ENCODE measurements around the gene ANKRD45.
"Not testable (repeated sequence)": the region's sequence is repeated elsewhere in the genome, so short reads cannot be mapped to it uniquely, and the experiment has no call there.

Gene ANKRD45

GRCh38 chr1:173683838-173684237 is 14.2 kb upstream of the ANKRD45 start:
- not testable (repeated sequence) for H3K4me1 ChIP-seq (ENCODE audit: insufficient read depth, low read length); H3K27me3 ChIP-seq (ENCODE audit: control insufficient read depth in 1 of 2, insufficient read depth in 2 of 2, low read length in 2 of 2); H3K9me3 ChIP-seq (ENCODE audit: low read length)

GRCh38 chr1:173682184-173682583 is 12.5 kb upstream of the ANKRD45 start:
- H3K4me3 ChIP-seq (ENCODE audit: low read depth in 1 of 2, low read length in 2 of 2): no peak overlapping the region
- H3K9me3 ChIP-seq (ENCODE audit: low read length): no peaks in the 10 kb centered on the region
- H3K27me3 ChIP-seq (ENCODE audit: control insufficient read depth in 1 of 2, insufficient read depth in 2 of 2, low read length in 2 of 2): no peaks in the 10 kb centered on the region
- no peaks in the 10 kb centered on the region for H3K36me3 ChIP-seq (ENCODE audit: insufficient read depth, low read length)
- no peaks in the 10 kb centered on the region for H3K4me1 ChIP-seq (ENCODE audit: insufficient read depth, low read length)
- peak overlapping the region; percentile 10 for H3K27ac ChIP-seq (ENCODE audit: low read depth, low read length)
- H3K9ac ChIP-seq (ENCODE audit: low read length): no peak overlapping the region

More at GRCh38 chr1:173683838-173684237, 14.2 kb upstream of the ANKRD45 start:
- H3K4me3 ChIP-seq (ENCODE audit: low read depth in 1 of 2, low read length in 2 of 2); H3K9ac ChIP-seq (ENCODE audit: low read length); H3K36me3 ChIP-seq (ENCODE audit: insufficient read depth, low read length); H3K27ac ChIP-seq (ENCODE audit: low read depth, low read length): not testable (repeated sequence)

- not testable (repeated sequence) for H3K27me3 ChIP-seq (ENCODE audit: control insufficient read depth in 1 of 2, insufficient read depth in 2 of 2, low read length in 2 of 2); H3K4me3 ChIP-seq (ENCODE audit: low read depth in 1 of 2, low read length in 2 of 2); H3K36me3 ChIP-seq (ENCODE audit: insufficient read depth, low read length); H3K9ac ChIP-seq (ENCODE audit: low read length); H3K9me3 ChIP-seq (ENCODE audit: low read length); H3K4me1 ChIP-seq (ENCODE audit: insufficient read depth, low read length); H3K27ac ChIP-seq (ENCODE audit: low read depth, low read length)
Measured at GRCh38 chr1:173680152-173680551, 10.5 kb upstream of the ANKRD45 start.

GRCh38 chr1:173674496-173674895 is 4.8 kb upstream of the ANKRD45 start:
- H3K36me3 ChIP-seq (ENCODE audit: insufficient read depth, low read length); H3K4me1 ChIP-seq (ENCODE audit: insufficient read depth, low read length); H3K9ac ChIP-seq (ENCODE audit: low read length); H3K9me3 ChIP-seq (ENCODE audit: low read length); H3K27ac ChIP-seq (ENCODE audit: low read depth, low read length); H3K27me3 ChIP-seq (ENCODE audit: control insufficient read depth in 1 of 2, insufficient read depth in 2 of 2, low read length in 2 of 2); H3K4me3 ChIP-seq (ENCODE audit: low read depth in 1 of 2, low read length in 2 of 2): not testable (repeated sequence)

- no peaks in the 10 kb centered on the region for H3K36me3 ChIP-seq (ENCODE audit: insufficient read depth, low read length)
- no peak overlapping the region for H3K4me3 ChIP-seq (ENCODE audit: low read depth in 1 of 2, low read length in 2 of 2)
- H3K4me1 ChIP-seq (ENCODE audit: insufficient read depth, low read length): no peaks in the 10 kb centered on the region
- H3K27me3 ChIP-seq (ENCODE audit: control insufficient read depth in 1 of 2, insufficient read depth in 2 of 2, low read length in 2 of 2): peaks cover 5 to 10% of the 10 kb centered on the region in 2 donors
- no peak overlapping the region for H3K9ac ChIP-seq (ENCODE audit: low read length)
- no peak overlapping the region for H3K27ac ChIP-seq (ENCODE audit: low read depth, low read length)
- H3K9me3 ChIP-seq (ENCODE audit: low read length): no peaks in the 10 kb centered on the region
Measured at GRCh38 chr1:173666646-173667045, 3.0 kb downstream of the ANKRD45 start.

GRCh38 chr1:173663159-173663558 is 6.5 kb downstream of the ANKRD45 start:
- H3K4me3 ChIP-seq (ENCODE audit: low read depth in 1 of 2, low read length in 2 of 2): no peak overlapping the region
- H3K9ac ChIP-seq (ENCODE audit: low read length): no peak overlapping the region
- no peak overlapping the region for H3K27ac ChIP-seq (ENCODE audit: low read depth, low read length)
- no peaks in the 10 kb centered on the region for H3K36me3 ChIP-seq (ENCODE audit: insufficient read depth, low read length)
- H3K27me3 ChIP-seq (ENCODE audit: control insufficient read depth in 1 of 2, insufficient read depth in 2 of 2, low read length in 2 of 2): no peaks in the 10 kb centered on the region
- no peaks in the 10 kb centered on the region for H3K9me3 ChIP-seq (ENCODE audit: low read length)
- no peaks in the 10 kb centered on the region for H3K4me1 ChIP-seq (ENCODE audit: insufficient read depth, low read length)

- H3K9ac ChIP-seq (ENCODE audit: low read length): no peak overlapping the region
- H3K27ac ChIP-seq (ENCODE audit: low read depth, low read length): no peak overlapping the region
Measured at GRCh38 chr1:173661763-173662162, 7.9 kb downstream of the ANKRD45 start.

GRCh38 chr1:173661271-173661670 is 8.4 kb downstream of the ANKRD45 start:
- no peaks in the 10 kb centered on the region for H3K27me3 ChIP-seq (ENCODE audit: control insufficient read depth in 1 of 2, insufficient read depth in 2 of 2, low read length in 2 of 2)
- no peak overlapping the region for H3K9ac ChIP-seq (ENCODE audit: low read length)
- H3K9me3 ChIP-seq (ENCODE audit: low read length): no peaks in the 10 kb centered on the region
- H3K27ac ChIP-seq (ENCODE audit: low read depth, low read length): no peak overlapping the region
- H3K4me1 ChIP-seq (ENCODE audit: insufficient read depth, low read length): no peaks in the 10 kb centered on the region
- no peak overlapping the region for H3K4me3 ChIP-seq (ENCODE audit: low read depth in 1 of 2, low read length in 2 of 2)
- no peaks in the 10 kb centered on the region for H3K36me3 ChIP-seq (ENCODE audit: insufficient read depth, low read length)

More at GRCh38 chr1:173661763-173662162, 7.9 kb downstream of the ANKRD45 start:
- no peaks in the 10 kb centered on the region for H3K9me3 ChIP-seq (ENCODE audit: low read length)
- no peaks in the 10 kb centered on the region for H3K27me3 ChIP-seq (ENCODE audit: control insufficient read depth in 1 of 2, insufficient read depth in 2 of 2, low read length in 2 of 2)
- no peak overlapping the region for H3K4me3 ChIP-seq (ENCODE audit: low read depth in 1 of 2, low read length in 2 of 2)
- H3K4me1 ChIP-seq (ENCODE audit: insufficient read depth, low read length): no peaks in the 10 kb centered on the region
- no peaks in the 10 kb centered on the region for H3K36me3 ChIP-seq (ENCODE audit: insufficient read depth, low read length)

- Histone ChIP-seq H3K27me3 (ENCODE audit: control insufficient read depth in 1 of 2, insufficient read depth in 2 of 2, low read length in 2 of 2) (no peaks in the 10 kb centered on the region), H3K4me1 (ENCODE audit: insufficient read depth, low read length) (no peaks in the 10 kb centered on the region), H3K9me3 (ENCODE audit: low read length) (no peaks in the 10 kb centered on the region)
Measured at GRCh38 chr1:173660306-173660705, 9.3 kb downstream of the ANKRD45 start.

GRCh38 chr1:173648880-173649605 is 20.6 kb downstream of the ANKRD45 start:
- H3K36me3 ChIP-seq (ENCODE audit: insufficient read depth, low read length): no peaks in the 10 kb centered on the region
- no peaks in the 10 kb centered on the region for H3K27me3 ChIP-seq (ENCODE audit: control insufficient read depth in 1 of 2, insufficient read depth in 2 of 2, low read length in 2 of 2)
- no peaks in the 10 kb centered on the region for H3K4me1 ChIP-seq (ENCODE audit: insufficient read depth, low read length)
- no peak overlapping the region for H3K27ac ChIP-seq (ENCODE audit: low read depth, low read length)
- H3K9ac ChIP-seq (ENCODE audit: low read length): no peak overlapping the region
- H3K9me3 ChIP-seq (ENCODE audit: low read length): no peaks in the 10 kb centered on the region
- no peak overlapping the region for H3K4me3 ChIP-seq (ENCODE audit: low read depth in 1 of 2, low read length in 2 of 2)

More at GRCh38 chr1:173660306-173660705, 9.3 kb downstream of the ANKRD45 start:
- Histone ChIP-seq H3K4me3 (ENCODE audit: low read depth in 1 of 2, low read length in 2 of 2) (no peak overlapping the region), H3K36me3 (ENCODE audit: insufficient read depth, low read length) (no peaks in the 10 kb centered on the region), H3K9ac (ENCODE audit: low read length) (no peak overlapping the region), H3K27ac (ENCODE audit: low read depth, low read length) (no peak overlapping the region)

GRCh38 chr1:173646656-173647055 is 23.0 kb downstream of the ANKRD45 start:
- Histone ChIP-seq H3K27ac (ENCODE audit: low read depth, low read length) (no peak overlapping the region), H3K4me3 (ENCODE audit: low read depth in 1 of 2, low read length in 2 of 2) (no peak overlapping the region), H3K36me3 (ENCODE audit: insufficient read depth, low read length) (no peaks in the 10 kb centered on the region), H3K9me3 (ENCODE audit: low read length) (no peaks in the 10 kb centered on the region), H3K4me1 (ENCODE audit: insufficient read depth, low read length) (no peaks in the 10 kb centered on the region), H3K9ac (ENCODE audit: low read length) (no peak overlapping the region), H3K27me3 (ENCODE audit: control insufficient read depth in 1 of 2, insufficient read depth in 2 of 2, low read length in 2 of 2) (no peaks in the 10 kb centered on the region)

- not testable (repeated sequence) for H3K4me3 ChIP-seq (ENCODE audit: low read depth in 1 of 2, low read length in 2 of 2); H3K27me3 ChIP-seq (ENCODE audit: control insufficient read depth in 1 of 2, insufficient read depth in 2 of 2, low read length in 2 of 2); H3K36me3 ChIP-seq (ENCODE audit: insufficient read depth, low read length); H3K9ac ChIP-seq (ENCODE audit: low read length); H3K4me1 ChIP-seq (ENCODE audit: insufficient read depth, low read length); H3K27ac ChIP-seq (ENCODE audit: low read depth, low read length); H3K9me3 ChIP-seq (ENCODE audit: low read length)
Measured at GRCh38 chr1:173642450-173643139, 27.1 kb downstream of the ANKRD45 start.
